ENCODE measurements around the gene NUDT8.

- TF ChIP-seq SUZ12 (IDR thresholded peaks at IDR 0.05) = no peak
- TF ChIP-seq ELF4 (IDR thresholded peaks at IDR 0.05) = no peak
- no peak for TF ChIP-seq PKNOX1 (IDR thresholded peaks at IDR 0.05)
- TF ChIP-seq FOXM1 (IDR thresholded peaks at IDR 0.05; ENCODE audit: borderline replicate concordance) = no peak
- TF ChIP-seq ZNF384 (IDR thresholded peaks at IDR 0.05) = no peak
- TF ChIP-seq FOXK2 (IDR thresholded peaks at IDR 0.05) = no peak
- TF ChIP-seq NFRKB (IDR thresholded peaks at IDR 0.05) = no peak
- no peak for TF ChIP-seq FOXA1 (IDR thresholded peaks at IDR 0.05)
These were observed 9.0 kb upstream of the NUDT8 start for GRCh38 chr11:67638535-67639437.
